ENCODE measurements around the gene MSRB1.

The MSRB1 gene

GRCh38 chr16:1933097-1933661 lies 9.8 kb downstream of the MSRB1 start:
- TF ChIP-seq, protein P1, sequence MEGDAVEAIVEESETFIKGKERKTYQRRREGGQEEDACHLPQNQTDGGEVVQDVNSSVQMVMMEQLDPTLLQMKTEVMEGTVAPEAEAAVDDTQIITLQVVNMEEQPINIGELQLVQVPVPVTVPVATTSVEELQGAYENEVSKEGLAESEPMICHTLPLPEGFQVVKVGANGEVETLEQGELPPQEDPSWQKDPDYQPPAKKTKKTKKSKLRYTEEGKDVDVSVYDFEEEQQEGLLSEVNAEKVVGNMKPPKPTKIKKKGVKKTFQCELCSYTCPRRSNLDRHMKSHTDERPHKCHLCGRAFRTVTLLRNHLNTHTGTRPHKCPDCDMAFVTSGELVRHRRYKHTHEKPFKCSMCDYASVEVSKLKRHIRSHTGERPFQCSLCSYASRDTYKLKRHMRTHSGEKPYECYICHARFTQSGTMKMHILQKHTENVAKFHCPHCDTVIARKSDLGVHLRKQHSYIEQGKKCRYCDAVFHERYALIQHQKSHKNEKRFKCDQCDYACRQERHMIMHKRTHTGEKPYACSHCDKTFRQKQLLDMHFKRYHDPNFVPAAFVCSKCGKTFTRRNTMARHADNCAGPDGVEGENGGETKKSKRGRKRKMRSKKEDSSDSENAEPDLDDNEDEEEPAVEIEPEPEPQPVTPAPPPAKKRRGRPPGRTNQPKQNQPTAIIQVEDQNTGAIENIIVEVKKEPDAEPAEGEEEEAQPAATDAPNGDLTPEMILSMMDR (IDR thresholded peaks at IDR 0.05; ENCODE audit: insufficient read depth, low read length, poor library complexity, severe bottlenecking), result no peak
- H3K36me3 ChIP-seq (ENCODE audit: control insufficient read depth, insufficient read depth, low read length), result peaks cover under 1% of the 10 kb centered on the region
- no peak overlapping the region for H3K4me3 ChIP-seq (replicated peaks; ENCODE audit: low read depth, low read length)
- DNase-seq (ENCODE audit: extremely low read depth, insufficient read length), result no peak
- no peaks in the 10 kb centered on the region for H3K27me3 ChIP-seq (replicated peaks; ENCODE audit: control insufficient read depth, insufficient read depth, low read length)

DNA sequence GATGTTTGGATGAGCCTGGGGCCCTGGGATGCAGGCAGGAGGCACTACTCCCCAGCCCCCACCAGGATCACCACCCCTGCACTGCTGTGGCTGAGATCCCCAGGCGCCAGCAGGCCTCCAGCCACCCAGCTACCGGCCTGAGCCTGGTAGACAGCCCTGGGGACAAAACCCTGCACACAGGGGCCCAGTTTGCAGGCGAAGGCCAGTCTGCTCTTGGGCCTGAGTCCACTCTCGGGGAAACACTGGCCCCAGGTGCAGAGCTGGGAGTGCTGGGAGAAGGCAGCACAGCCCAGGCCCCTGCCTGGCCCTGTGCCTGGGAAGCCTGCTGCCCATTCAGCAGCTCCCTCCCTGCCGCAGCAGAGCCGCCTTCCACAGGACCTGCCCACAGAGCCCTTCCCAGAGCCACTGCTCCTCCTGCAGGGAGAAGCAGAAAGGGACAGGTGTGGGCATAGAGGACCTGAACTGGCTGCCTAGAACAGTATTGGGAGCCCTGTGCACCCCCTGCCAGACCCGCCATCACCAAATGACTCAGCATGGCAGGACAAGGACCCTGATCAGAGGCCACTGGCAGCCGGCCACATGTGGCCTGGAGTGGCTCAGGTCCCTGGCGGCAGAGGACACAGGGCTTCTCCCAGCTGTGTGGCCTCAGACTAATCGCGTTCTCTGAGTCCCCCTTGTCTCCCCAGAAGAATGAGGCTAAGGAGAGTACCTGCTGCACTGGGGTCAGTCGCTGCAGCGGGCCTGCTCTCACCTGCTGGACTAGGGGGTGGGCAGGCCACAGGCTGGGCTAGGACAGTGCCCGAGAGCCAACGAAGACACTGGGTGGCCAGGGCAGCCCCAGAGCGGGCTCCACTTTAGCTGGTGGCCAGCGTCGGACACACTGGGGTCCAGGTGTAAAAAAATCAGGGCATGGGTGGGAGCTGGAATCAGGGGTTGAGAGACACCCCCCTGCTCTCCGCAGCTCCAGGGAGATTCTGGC lies 10.7 kb downstream of the MSRB1 start:
- TF ChIP-seq, protein P1 (IDR thresholded peaks at IDR 0.05; ENCODE audit: insufficient read depth, low read length, poor library complexity, severe bottlenecking), result no peak
- Histone ChIP-seq H3K27me3 (replicated peaks; ENCODE audit: control insufficient read depth, insufficient read depth, low read length) (no peaks in the 10 kb centered on the region), H3K36me3 (ENCODE audit: control insufficient read depth, insufficient read depth, low read length) (no peaks in the 10 kb centered on the region; the same call in 1 of the 2 replicates), H3K4me3 (replicated peaks; ENCODE audit: low read depth, low read length) (no peak overlapping the region)
- DNase-seq (ENCODE audit: extremely low read depth, insufficient read length), result no peak

DNA sequence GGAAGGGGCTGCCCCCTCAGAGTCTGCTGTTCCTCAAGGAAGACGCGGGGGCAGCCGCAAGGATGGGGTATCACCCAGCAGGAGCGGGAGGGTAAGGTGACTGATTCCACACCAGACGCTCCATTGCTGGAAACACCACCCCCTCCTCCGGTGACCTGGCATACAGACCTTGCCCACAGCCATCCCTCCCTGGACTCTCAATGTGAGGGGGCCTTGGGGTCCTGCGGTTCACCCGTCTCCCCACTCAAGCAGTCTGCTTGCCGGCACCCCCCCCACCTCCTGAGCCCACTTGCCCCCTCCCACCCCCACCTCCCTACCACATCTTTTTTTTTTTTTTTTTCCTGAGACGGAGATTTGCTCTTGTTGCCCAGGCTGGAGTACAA lies 12.7 kb downstream of the MSRB1 start:
- DNase-seq (ENCODE audit: extremely low read depth, insufficient read length), result no peak
- no peaks in the 10 kb centered on the region for H3K36me3 ChIP-seq (ENCODE audit: control insufficient read depth, insufficient read depth, low read length)
- TF ChIP-seq, protein P1 (IDR thresholded peaks at IDR 0.05; ENCODE audit: insufficient read depth, low read length, poor library complexity, severe bottlenecking), result no peak

DNA sequence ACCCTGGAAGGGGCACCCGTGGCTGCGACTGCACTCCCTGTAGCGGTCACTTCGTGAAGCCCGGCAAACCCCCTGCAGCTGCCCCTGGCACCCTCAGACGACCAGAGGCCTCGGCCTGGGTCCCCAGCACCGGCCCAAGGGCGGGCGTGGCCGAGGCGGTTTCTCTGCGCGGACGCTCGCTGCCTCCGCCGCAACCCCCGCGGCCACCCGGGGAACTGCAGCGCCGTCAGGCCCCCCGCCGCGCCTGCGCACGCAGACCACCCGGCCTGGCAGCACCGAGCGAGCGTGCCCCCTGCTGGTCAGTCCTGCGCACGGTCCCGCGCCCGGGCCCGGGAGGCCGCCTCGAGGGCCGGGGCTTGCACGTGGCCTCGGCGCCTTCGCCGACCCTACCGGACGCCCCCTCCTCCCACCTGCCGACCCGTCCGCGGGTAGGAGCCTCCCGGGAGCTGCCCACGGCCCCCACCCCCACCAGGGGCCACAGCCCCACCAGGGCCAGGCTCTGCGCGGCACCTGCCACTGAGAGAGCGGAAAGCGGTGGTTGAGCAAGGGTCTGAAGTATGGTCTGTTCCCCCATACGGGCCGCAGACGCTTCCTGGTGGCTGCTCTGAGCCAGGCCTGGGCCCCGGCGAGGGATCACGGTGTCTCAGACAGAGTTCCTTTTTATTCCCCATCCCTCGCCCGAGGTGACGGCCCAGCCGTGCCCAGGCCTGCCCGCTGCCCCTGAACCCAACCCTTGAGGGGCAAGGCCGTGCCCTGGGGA lies 13.2 kb downstream of the MSRB1 start:
- peak overlapping the region; percentile 55 for H3K4me3 ChIP-seq (replicated peaks; ENCODE audit: low read depth, low read length)
- H3K27me3 ChIP-seq (replicated peaks; ENCODE audit: control insufficient read depth, insufficient read depth, low read length), result no peaks in the 10 kb centered on the region
- peak; percentile 89 for DNase-seq (ENCODE audit: extremely low read depth, insufficient read length)
- TF ChIP-seq, protein P1 (IDR thresholded peaks at IDR 0.05; ENCODE audit: insufficient read depth, low read length, poor library complexity, severe bottlenecking), result peak; percentile 42
- no peaks in the 10 kb centered on the region for H3K36me3 ChIP-seq (ENCODE audit: control insufficient read depth, insufficient read depth, low read length)

More for the DNA sequence above, 12.7 kb downstream of the MSRB1 start:
- no peak overlapping the region for H3K4me3 ChIP-seq (replicated peaks; ENCODE audit: low read depth, low read length)
- no peaks in the 10 kb centered on the region for H3K27me3 ChIP-seq (replicated peaks; ENCODE audit: control insufficient read depth, insufficient read depth, low read length)

- H3K36me3 ChIP-seq (ENCODE audit: control insufficient read depth, insufficient read depth, low read length), result no peaks in the 10 kb centered on the region
- TF ChIP-seq, protein P1 (IDR thresholded peaks at IDR 0.05; ENCODE audit: insufficient read depth, low read length, poor library complexity, severe bottlenecking), result no peak
- DNase-seq (ENCODE audit: extremely low read depth, insufficient read length), result no peak
- no peaks in the 10 kb centered on the region for H3K27me3 ChIP-seq (replicated peaks; ENCODE audit: control insufficient read depth, insufficient read depth, low read length)
- H3K4me3 ChIP-seq (replicated peaks; ENCODE audit: low read depth, low read length), result peak overlapping the region; percentile 55
These were observed 13.9 kb downstream of the MSRB1 start for GRCh38 chr16:1929105-1929504.
